ENCODE data around the gene SNED1. TPM values are rescaled to one million over a fixed set of nuclear protein-coding genes. Genes with fewer than 3 reads are reported as not detected.

SNED1 gene
- total RNA-seq, 1 experiment from 2014 or later: 22.0 TPM

DNA sequence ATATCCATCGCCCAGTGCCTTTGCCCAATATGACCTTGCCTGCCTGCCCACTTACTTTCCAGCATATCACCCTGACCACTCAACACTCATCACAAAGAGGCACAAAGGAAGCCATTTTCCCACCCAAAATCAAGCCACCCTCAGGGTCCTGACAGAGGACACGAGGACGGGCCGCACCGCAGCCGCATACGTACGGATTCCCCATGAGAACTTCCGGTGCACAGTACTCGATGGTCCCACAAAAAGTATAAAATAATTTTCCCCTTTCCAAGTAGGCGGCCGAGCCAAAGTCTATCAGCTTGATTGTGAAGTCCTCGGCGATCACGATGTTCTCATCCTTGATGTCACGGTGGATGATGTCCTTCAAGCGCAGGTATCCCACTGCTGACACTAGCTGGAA lies 113.6 kb downstream of the SNED1 start:
- no peak for DNase-seq (ENCODE audit: unreplicated experiment)
- ChIA-PET CTCF (interaction anchor here (0.6 kb wide), 1 partner anchor 551 kb away, joined by 6 read pairs; no protein-coding TSS in a partner anchor), POLR2A (interaction anchor here (0.7 to 1.1 kb wide), 2 partner anchors 8 to 61 kb away, joined by 3 read pairs; no protein-coding TSS in a partner anchor)
- no peak overlapping the region for H3K27ac Mint-ChIP-seq (ENCODE audit: low read depth, unreplicated experiment)
- no peaks in the 10 kb centered on the region for H3K27me3 Mint-ChIP-seq (ENCODE audit: insufficient read depth, unreplicated experiment)
- H3K4me3 Mint-ChIP-seq (ENCODE audit: unreplicated experiment): no peak overlapping the region
- intact Hi-C loops (cut with micrococcal nuclease): no loop called here
- H3K9me3 Mint-ChIP-seq (ENCODE audit: unreplicated experiment): no peaks in the 10 kb centered on the region
- TF ChIP-seq, protein P1, sequence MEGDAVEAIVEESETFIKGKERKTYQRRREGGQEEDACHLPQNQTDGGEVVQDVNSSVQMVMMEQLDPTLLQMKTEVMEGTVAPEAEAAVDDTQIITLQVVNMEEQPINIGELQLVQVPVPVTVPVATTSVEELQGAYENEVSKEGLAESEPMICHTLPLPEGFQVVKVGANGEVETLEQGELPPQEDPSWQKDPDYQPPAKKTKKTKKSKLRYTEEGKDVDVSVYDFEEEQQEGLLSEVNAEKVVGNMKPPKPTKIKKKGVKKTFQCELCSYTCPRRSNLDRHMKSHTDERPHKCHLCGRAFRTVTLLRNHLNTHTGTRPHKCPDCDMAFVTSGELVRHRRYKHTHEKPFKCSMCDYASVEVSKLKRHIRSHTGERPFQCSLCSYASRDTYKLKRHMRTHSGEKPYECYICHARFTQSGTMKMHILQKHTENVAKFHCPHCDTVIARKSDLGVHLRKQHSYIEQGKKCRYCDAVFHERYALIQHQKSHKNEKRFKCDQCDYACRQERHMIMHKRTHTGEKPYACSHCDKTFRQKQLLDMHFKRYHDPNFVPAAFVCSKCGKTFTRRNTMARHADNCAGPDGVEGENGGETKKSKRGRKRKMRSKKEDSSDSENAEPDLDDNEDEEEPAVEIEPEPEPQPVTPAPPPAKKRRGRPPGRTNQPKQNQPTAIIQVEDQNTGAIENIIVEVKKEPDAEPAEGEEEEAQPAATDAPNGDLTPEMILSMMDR (IDR thresholded peaks at IDR 0.05; ENCODE audit: unreplicated experiment): no peak
- H3K4me1 Mint-ChIP-seq (ENCODE audit: insufficient read depth, unreplicated experiment): no peaks in the 10 kb centered on the region
- H3K36me3 Mint-ChIP-seq (ENCODE audit: insufficient read depth, unreplicated experiment): peaks cover 16% of the 10 kb centered on the region
- no TSS peak for BruUV-seq (replicated peaks)

DNA sequence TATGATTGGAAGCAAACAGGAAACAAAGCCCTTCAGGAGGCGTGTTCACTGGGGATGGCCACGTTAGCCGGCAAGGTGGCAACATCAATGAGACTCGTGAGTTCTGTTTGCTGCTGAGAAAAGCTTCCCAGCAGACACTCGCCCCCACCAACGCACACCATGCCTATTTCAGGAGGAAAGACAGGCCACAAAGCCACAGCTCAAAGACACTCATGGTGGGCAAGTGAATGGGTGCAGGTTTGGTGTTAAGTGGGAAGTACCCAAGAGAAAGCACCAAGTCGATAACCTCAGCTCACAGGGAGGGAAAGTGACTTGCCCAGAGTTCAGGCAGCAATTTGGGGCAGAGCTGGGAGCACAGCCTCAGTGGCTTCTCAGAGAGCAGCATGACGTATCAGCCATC lies 114.2 kb downstream of the SNED1 start:
- Mint-ChIP-seq H3K27ac (ENCODE audit: low read depth, unreplicated experiment) (no peak overlapping the region), H3K4me1 (ENCODE audit: insufficient read depth, unreplicated experiment) (no peaks in the 10 kb centered on the region), H3K27me3 (ENCODE audit: insufficient read depth, unreplicated experiment) (no peaks in the 10 kb centered on the region), H3K9me3 (ENCODE audit: unreplicated experiment) (no peaks in the 10 kb centered on the region), H3K36me3 (ENCODE audit: insufficient read depth, unreplicated experiment) (peaks cover 16% of the 10 kb centered on the region), H3K4me3 (ENCODE audit: unreplicated experiment) (no peak overlapping the region)
- BruUV-seq (replicated peaks): no TSS peak
- intact Hi-C loops (cut with micrococcal nuclease): no loop called here
- ChIA-PET POLR2A (interaction anchor here (0.6 to 1.1 kb wide), 3 partner anchors 9 to 508 kb away, joined by 3 read pairs; no protein-coding TSS in a partner anchor), CTCF (no interaction called here)
- DNase-seq (ENCODE audit: unreplicated experiment): no peak
- TF ChIP-seq, protein P1 (IDR thresholded peaks at IDR 0.05; ENCODE audit: unreplicated experiment): no peak

DNA sequence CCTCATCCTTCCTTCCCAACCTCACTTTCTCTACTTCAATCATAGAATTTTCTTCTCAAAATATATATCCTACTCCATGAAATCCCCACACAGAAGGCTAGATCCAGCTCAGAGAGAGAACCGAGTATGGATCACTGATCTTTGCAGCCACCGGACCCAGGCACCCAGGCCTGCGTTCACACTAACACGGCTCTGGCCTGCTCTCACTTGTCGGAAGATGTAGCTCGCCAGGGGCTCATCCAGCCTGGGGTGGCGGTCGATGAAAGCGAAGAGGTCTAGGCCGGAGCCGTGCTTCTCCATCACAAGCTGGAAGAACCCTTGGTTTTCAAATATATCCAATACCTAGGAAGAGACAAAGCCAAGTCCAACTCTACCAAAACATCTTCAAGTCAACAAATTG lies 116.4 kb downstream of the SNED1 start:
- H3K4me3 Mint-ChIP-seq (ENCODE audit: unreplicated experiment): no peak overlapping the region
- H3K4me1 Mint-ChIP-seq (ENCODE audit: insufficient read depth, unreplicated experiment): no peaks in the 10 kb centered on the region
- no TSS peak for BruUV-seq (replicated peaks)
- H3K27me3 Mint-ChIP-seq (ENCODE audit: insufficient read depth, unreplicated experiment): no peaks in the 10 kb centered on the region
- H3K9me3 Mint-ChIP-seq (ENCODE audit: unreplicated experiment): no peaks in the 10 kb centered on the region
- no peak for DNase-seq (ENCODE audit: unreplicated experiment)
- peaks cover 12% of the 10 kb centered on the region for H3K36me3 Mint-ChIP-seq (ENCODE audit: insufficient read depth, unreplicated experiment)
- intact Hi-C loops (cut with micrococcal nuclease): no loop called here
- TF ChIP-seq, protein P1 (IDR thresholded peaks at IDR 0.05; ENCODE audit: unreplicated experiment): no peak
- CTCF ChIA-PET: interaction anchor here (0.7 kb wide), 1 partner anchor 37 kb away, joined by 4 read pairs; no protein-coding TSS in a partner anchor
- no peak overlapping the region for H3K27ac Mint-ChIP-seq (ENCODE audit: low read depth, unreplicated experiment)
- POLR2A ChIA-PET: no interaction called here

DNA sequence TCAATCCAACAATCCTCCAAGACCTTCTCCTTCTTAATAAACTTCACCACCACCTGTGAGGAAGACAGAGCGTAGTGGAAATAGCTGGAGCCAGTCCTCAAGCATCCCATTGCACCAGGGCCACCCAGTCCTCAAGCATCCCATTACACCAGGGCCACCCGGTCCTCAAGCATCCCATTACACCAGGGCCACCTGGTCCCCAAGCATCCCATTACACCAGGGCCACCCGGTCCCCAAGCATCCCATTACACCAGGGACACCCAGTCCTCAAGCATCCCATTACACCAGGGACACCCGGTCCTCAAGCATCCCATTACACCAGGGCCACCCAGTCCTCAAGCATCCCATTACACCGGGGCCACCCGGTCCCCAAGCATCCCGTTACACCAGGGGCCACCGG lies 116.9 kb downstream of the SNED1 start:
- Mint-ChIP-seq H3K36me3 (ENCODE audit: insufficient read depth, unreplicated experiment) (peaks cover 9% of the 10 kb centered on the region), H3K27ac (ENCODE audit: low read depth, unreplicated experiment) (no peak overlapping the region), H3K4me1 (ENCODE audit: insufficient read depth, unreplicated experiment) (no peaks in the 10 kb centered on the region), H3K27me3 (ENCODE audit: insufficient read depth, unreplicated experiment) (no peaks in the 10 kb centered on the region), H3K4me3 (ENCODE audit: unreplicated experiment) (no peak overlapping the region), H3K9me3 (ENCODE audit: unreplicated experiment) (no peaks in the 10 kb centered on the region)
- POLR2A ChIA-PET: no interaction called here
- BruUV-seq (replicated peaks): no TSS peak
- intact Hi-C loops (cut with micrococcal nuclease): no loop called here
- DNase-seq (ENCODE audit: unreplicated experiment): no peak
- TF ChIP-seq, protein P1 (IDR thresholded peaks at IDR 0.05; ENCODE audit: unreplicated experiment): no peak
- CTCF ChIA-PET: interaction anchor here (0.7 kb wide), 1 partner anchor 38 kb away, joined by 4 read pairs; no protein-coding TSS in a partner anchor

All from MCF 10A (cell line).